RWPE2 (cell line): ENCODE results near the gene TPRX1.
"Not testable (repeated sequence)": the region's sequence is repeated elsewhere in the genome, so short reads cannot be mapped to it uniquely, and the experiment has no call there.

ENCODE experiments used
- ATAC-seq: fragments of 200-7000 bp; cut with Tn5 transposase; 3 replicates; pipeline ENCODE4 v1.9.1; 2021; ENCODE audit warnings: low read depth
- DNase-seq: peaks from one replicate; pipeline ENCODE4 v3.0.0-alpha.2; 2020; ENCODE audit warnings: low spot score
- H3K27ac ChIP-seq: fragments of 450-650 bp; 2 replicates; pipeline ENCODE4 v1.5.1; 2017; ENCODE audit warnings: mild to moderate bottlenecking; ENCODE audit not compliant: poor library complexity, severe bottlenecking
- H3K27me3 ChIP-seq: fragments of 250-450 bp; sonication (Bioruptor Pico); 2 replicates; pipeline ENCODE4 v1.5.1; 2021; ENCODE audit warnings: mild to moderate bottlenecking, moderate library complexity; ENCODE audit not compliant: insufficient read depth, poor library complexity, severe bottlenecking
- H3K36me3 ChIP-seq: fragments of 250-450 bp; sonication (Bioruptor Pico); 2 replicates; pipeline ENCODE4 v1.5.1; 2020; ENCODE audit warnings: low read depth, mild to moderate bottlenecking, moderate library complexity
- H3K4me1 ChIP-seq: fragments of 250-450 bp; sonication (Bioruptor Pico); 2 replicates; pipeline ENCODE4 v1.5.1; 2021; ENCODE audit warnings: mild to moderate bottlenecking, moderate library complexity; ENCODE audit not compliant: insufficient read depth, poor library complexity, severe bottlenecking
- H3K4me3 ChIP-seq: fragments of 250-450 bp; sonication (Bioruptor Pico); 2 replicates; pipeline ENCODE4 v1.5.1; 2021; ENCODE audit warnings: mild to moderate bottlenecking, moderate library complexity; ENCODE audit not compliant: severe bottlenecking
- H3K9me3 ChIP-seq: fragments of 250-450 bp; sonication (Bioruptor Pico); 2 replicates; pipeline ENCODE4 v1.5.1; 2021; ENCODE audit warnings: mild to moderate bottlenecking, moderate library complexity; ENCODE audit not compliant: severe bottlenecking
- TF ChIP-seq, protein P1 (sequence below): fragments of 450-650 bp; IDR thresholded peaks from one replicate; pipeline ENCODE4 v1.5.1; 2017; ENCODE audit warnings: mild to moderate bottlenecking, moderate library complexity; ENCODE audit not compliant: poor library complexity, severe bottlenecking

The TPRX1 gene

DNA sequence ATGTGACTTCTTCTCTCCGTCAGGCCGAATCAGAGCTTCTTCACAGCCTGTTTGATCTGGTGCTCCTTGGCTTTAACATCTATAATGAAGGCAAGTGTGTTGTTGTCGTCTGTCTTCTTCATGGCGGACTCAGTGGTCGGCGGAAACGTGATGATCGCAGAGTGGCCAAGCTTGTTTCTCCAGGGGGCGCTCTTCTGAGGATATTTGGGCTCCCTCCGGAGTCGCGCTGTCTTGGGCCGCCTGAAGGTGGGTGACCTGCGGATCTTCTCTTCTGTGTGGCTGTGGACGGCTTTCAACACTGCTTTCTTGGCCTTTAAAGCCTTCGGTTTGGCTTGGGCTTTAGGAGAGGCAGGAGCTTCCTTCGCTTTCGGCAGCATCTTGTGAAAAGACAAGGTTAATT, 9.8 kb downstream of the TPRX1 start:
- DNase-seq (no peak), ATAC-seq (no peak)
- Histone ChIP-seq H3K9me3 (peaks cover 6% of the 10 kb centered on the region), H3K4me3 (no peak overlapping the region), H3K27me3 (no peaks in the 10 kb centered on the region), H3K27ac (no peak overlapping the region), H3K4me1 (peaks cover 8% of the 10 kb centered on the region), H3K36me3 (no peaks in the 10 kb centered on the region)
- TF ChIP-seq, protein P1, sequence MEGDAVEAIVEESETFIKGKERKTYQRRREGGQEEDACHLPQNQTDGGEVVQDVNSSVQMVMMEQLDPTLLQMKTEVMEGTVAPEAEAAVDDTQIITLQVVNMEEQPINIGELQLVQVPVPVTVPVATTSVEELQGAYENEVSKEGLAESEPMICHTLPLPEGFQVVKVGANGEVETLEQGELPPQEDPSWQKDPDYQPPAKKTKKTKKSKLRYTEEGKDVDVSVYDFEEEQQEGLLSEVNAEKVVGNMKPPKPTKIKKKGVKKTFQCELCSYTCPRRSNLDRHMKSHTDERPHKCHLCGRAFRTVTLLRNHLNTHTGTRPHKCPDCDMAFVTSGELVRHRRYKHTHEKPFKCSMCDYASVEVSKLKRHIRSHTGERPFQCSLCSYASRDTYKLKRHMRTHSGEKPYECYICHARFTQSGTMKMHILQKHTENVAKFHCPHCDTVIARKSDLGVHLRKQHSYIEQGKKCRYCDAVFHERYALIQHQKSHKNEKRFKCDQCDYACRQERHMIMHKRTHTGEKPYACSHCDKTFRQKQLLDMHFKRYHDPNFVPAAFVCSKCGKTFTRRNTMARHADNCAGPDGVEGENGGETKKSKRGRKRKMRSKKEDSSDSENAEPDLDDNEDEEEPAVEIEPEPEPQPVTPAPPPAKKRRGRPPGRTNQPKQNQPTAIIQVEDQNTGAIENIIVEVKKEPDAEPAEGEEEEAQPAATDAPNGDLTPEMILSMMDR = no peak

DNA sequence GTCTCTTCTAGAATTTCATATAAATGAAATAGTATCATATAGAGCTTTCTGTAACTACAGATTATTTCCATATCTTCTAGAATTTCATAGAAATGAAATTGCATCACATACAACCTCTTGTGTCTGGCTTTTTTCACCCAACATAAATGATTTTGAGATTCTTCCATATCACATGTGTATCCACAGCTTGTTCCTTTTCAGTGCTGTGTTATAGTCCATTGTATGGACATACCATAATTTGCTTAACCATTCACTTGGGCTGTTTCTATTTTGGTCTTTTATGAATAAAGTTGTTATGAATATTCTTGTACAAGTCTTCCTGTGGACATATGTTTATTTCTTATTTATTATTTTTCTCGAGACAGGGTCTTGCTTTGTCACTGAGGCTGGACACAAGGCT, 11.7 kb downstream of the TPRX1 start:
- H3K27ac ChIP-seq = no peak overlapping the region
- H3K36me3 ChIP-seq = no peaks in the 10 kb centered on the region
- DNase-seq (no peak), ATAC-seq (no peak)
- peaks cover 14% of the 10 kb centered on the region for H3K4me1 ChIP-seq
- H3K4me3 ChIP-seq = no peak overlapping the region
- peaks cover 6% of the 10 kb centered on the region for H3K9me3 ChIP-seq
- H3K27me3 ChIP-seq = no peaks in the 10 kb centered on the region
- TF ChIP-seq, protein P1 = no peak

DNA sequence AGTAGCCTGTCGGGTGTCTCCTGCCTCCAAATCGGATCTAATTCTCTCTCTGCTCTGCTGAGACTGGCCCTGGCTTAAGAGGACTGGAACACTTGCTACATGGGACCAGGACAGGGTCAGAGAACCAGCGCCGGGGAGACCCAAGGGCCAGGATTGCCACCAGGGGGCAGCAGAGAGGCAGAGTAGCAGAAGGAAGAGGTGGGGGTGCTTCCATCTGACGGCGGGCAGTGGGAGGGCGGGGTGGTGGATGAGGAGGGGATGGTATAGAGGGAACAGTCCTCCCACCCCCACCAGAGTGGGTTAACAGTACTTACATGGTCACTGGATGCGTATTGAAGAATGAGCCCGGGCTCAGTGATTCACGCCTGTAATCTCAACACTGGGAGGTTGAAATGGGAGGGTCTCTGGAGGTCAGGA, 13.9 kb downstream of the TPRX1 start:
- H3K27ac ChIP-seq = peak overlapping the region; percentile 22
- DNase-seq = peak; percentile 87
- peaks cover 6% of the 10 kb centered on the region for H3K9me3 ChIP-seq
- H3K36me3 ChIP-seq = peaks cover 5% of the 10 kb centered on the region
- H3K4me1 ChIP-seq = peaks cover 14% of the 10 kb centered on the region
- no peaks in the 10 kb centered on the region for H3K27me3 ChIP-seq
- TF ChIP-seq, protein P1 = peak; percentile 93
- H3K4me3 ChIP-seq = no peak overlapping the region
- ATAC-seq = peak; percentile 71

DNA sequence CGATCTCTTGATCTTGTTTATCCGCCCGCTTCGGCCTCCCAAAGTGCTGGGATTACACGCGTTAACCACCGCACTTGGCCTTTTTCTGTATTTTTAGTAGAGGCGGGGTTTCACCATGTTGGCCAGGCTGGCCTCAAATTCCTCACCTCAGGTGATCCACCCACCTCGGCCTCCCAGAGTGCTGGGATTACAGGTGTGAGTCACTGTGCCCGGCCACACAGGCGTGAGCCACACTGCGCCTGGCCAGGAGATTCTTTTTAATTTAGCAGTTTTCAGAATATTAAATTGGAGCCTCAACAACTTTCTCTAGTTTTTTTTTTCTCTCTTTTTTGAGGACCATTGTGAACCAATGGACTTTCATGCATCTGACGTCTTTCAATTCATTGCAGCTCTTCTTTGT, 14.5 kb downstream of the TPRX1 start:
- DNase-seq, H3K4me3 ChIP-seq, H3K9me3 ChIP-seq, H3K27me3 ChIP-seq, H3K36me3 ChIP-seq: not testable (repeated sequence)
- Histone ChIP-seq H3K27ac (peak overlapping the region; percentile 22), H3K4me1 (peaks cover 14% of the 10 kb centered on the region)
- peak; percentile 86 for ATAC-seq

- H3K4me3 ChIP-seq, DNase-seq, H3K27ac ChIP-seq, H3K9me3 ChIP-seq, H3K27me3 ChIP-seq, ATAC-seq: not testable (repeated sequence)
- Histone ChIP-seq H3K36me3 (peaks cover 23% of the 10 kb centered on the region), H3K4me1 (peaks cover 14% of the 10 kb centered on the region)
These were observed 17.0 kb downstream of the TPRX1 start for GRCh38 chr19:47787307-47787706.

DNA sequence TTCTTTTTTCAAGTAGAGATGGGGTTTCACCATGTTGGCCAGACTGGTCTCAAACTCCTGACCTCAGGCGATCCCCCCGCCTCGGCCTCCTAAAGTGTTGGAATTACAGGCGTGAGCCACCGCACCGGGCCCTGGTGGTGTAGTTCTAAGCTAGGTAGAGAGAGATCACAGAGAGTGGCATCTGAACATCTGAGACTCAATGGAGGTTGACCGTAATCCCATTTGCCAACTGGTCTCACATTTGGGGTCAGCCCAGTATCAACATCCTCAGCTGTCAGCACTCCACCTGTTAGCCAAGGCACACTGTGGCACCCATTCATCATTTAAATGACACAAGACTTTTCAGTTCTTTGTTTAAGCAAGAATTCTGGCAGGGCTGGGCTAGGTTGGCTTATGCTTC, 17.8 kb downstream of the TPRX1 start:
- no peak overlapping the region for H3K27ac ChIP-seq
- no peak overlapping the region for H3K4me3 ChIP-seq
- no peaks in the 10 kb centered on the region for H3K27me3 ChIP-seq
- TF ChIP-seq, protein P1 = no peak
- no peaks in the 10 kb centered on the region for H3K9me3 ChIP-seq
- DNase-seq (no peak), ATAC-seq (no peak)
- H3K36me3 ChIP-seq = peaks cover 28% of the 10 kb centered on the region
- H3K4me1 ChIP-seq = peaks cover 14% of the 10 kb centered on the region
